NCI-H1436 (cell line): Measurements from ENCODE around the gene ABI3.

Experiments
- DNase-seq: peaks from one replicate; lab custom pipeline; 2025; lab: John Stamatoyannopoulos, UW

The ABI3 gene

GRCh38 chr17:49225554-49226236 is 15.2 kb downstream of the ABI3 start:
- DNase-seq = no peak

GRCh38 chr17:49226771-49227435 is 16.4 kb downstream of the ABI3 start:
- DNase-seq = no peak

- DNase-seq = peak; percentile 63
Observed at GRCh38 chr17:49227436-49228261, 17.1 kb downstream of the ABI3 start.

GRCh38 chr17:49229076-49229804 is 18.7 kb downstream of the ABI3 start:
- no peak for DNase-seq

- DNase-seq = no peak
Observed at GRCh38 chr17:49229805-49230600, 19.5 kb downstream of the ABI3 start.

GRCh38 chr17:49230636-49231562 is 20.4 kb downstream of the ABI3 start, which contains the start of gene PHOSPHO1:
Gene PHOSPHO1 (minus strand): TSS chr17:49230787. CDS start chr17:49226691, 4,096 bp downstream.
- DNase-seq = peak; percentile 84

GRCh38 chr17:49231563-49231894 is 21.0 kb downstream of the ABI3 start:
- no peak for DNase-seq

- no peak for DNase-seq
Observed at GRCh38 chr17:49234509-49235080, 24.1 kb downstream of the ABI3 start.

GRCh38 chr17:49235896-49236295 is 25.4 kb downstream of the ABI3 start:
- no peak for DNase-seq

GRCh38 chr17:49239963-49240362 is 29.5 kb downstream of the ABI3 start:
- no peak for DNase-seq

GRCh38 chr17:49240619-49241018 is 30.1 kb downstream of the ABI3 start:
- no peak for DNase-seq

GRCh38 chr17:49241040-49241439 is 30.5 kb downstream of the ABI3 start:
- DNase-seq = no peak

GRCh38 chr17:49241692-49242397 is 31.3 kb downstream of the ABI3 start:
- DNase-seq = no peak

- DNase-seq = no peak
Observed at GRCh38 chr17:49242813-49243212, 32.3 kb downstream of the ABI3 start.

GRCh38 chr17:49244839-49245238 is 34.3 kb downstream of the ABI3 start:
- no peak for DNase-seq

- no peak for DNase-seq
Observed at GRCh38 chr17:49247944-49248343, 37.4 kb downstream of the ABI3 start.

- no peak for DNase-seq
Observed at GRCh38 chr17:49249292-49249794, 38.8 kb downstream of the ABI3 start.

- no peak for DNase-seq
Observed at GRCh38 chr17:49249890-49250522, 39.5 kb downstream of the ABI3 start.
